GM10266 (cell line): Measurements from ENCODE around the gene ETV3L.

Experiments
- DNase-seq: peaks from one replicate; pipeline ENCODE4 v3.0.0; 2012; ENCODE audit errors: extremely low spot score
- TF ChIP-seq, protein P1 (sequence below): IDR thresholded peaks from 2 replicates; pipeline ENCODE4 v1.5.1; 2012; ENCODE audit warnings: mild to moderate bottlenecking, low read depth; ENCODE audit not compliant: control insufficient read depth, insufficient read depth; ENCODE audit errors: missing control alignments

Gene ETV3L

GRCh38 chr1:157137046-157137407 lies 37.4 kb upstream of the ETV3L start:
- TF ChIP-seq, protein P1, sequence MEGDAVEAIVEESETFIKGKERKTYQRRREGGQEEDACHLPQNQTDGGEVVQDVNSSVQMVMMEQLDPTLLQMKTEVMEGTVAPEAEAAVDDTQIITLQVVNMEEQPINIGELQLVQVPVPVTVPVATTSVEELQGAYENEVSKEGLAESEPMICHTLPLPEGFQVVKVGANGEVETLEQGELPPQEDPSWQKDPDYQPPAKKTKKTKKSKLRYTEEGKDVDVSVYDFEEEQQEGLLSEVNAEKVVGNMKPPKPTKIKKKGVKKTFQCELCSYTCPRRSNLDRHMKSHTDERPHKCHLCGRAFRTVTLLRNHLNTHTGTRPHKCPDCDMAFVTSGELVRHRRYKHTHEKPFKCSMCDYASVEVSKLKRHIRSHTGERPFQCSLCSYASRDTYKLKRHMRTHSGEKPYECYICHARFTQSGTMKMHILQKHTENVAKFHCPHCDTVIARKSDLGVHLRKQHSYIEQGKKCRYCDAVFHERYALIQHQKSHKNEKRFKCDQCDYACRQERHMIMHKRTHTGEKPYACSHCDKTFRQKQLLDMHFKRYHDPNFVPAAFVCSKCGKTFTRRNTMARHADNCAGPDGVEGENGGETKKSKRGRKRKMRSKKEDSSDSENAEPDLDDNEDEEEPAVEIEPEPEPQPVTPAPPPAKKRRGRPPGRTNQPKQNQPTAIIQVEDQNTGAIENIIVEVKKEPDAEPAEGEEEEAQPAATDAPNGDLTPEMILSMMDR = no peak
- no peak for DNase-seq

- DNase-seq = no peak
- TF ChIP-seq, protein P1 = no peak
Measured at GRCh38 chr1:157136133-157136532, 36.5 kb upstream of the ETV3L start.

DNA sequence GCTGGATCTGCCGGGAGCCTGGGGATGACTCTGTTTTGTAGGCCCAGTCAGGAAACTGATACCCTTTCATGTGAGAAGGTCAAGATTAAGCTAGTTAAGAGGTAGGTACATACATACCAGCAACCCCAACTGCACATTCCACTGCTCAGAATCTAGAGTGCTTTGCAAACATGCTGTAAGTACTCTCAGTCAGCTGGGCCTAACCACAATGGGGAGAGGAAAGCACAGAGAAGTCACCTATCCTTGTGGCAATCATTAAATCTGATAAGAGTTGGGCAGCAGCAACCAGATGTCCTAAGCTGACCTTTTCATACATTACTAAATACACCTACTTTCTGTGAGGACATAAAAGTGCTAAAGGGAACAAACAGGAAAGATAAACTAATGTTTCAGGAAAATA lies 36.0 kb upstream of the ETV3L start:
- TF ChIP-seq, protein P1 = no peak
- DNase-seq = no peak

DNA sequence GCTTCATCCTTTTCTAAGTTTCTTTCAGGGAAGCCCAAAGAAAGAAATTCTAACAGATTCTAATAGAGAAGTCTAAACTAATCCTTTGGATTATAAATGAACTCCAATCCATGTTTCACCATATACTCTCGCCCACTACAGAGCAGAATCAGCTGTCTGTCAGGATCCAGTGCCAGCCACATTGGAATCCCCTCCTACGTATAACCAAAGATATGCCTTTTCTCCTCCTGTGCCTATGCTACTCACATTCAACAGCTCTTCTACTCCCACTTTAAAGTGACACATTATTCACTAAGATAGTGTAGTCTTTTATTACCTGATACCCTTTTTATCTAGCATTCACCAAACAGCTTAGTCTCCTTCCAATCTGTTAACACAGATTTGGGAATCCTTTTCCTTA lies 35.5 kb upstream of the ETV3L start:
- TF ChIP-seq, protein P1 = no peak
- DNase-seq = no peak

DNA sequence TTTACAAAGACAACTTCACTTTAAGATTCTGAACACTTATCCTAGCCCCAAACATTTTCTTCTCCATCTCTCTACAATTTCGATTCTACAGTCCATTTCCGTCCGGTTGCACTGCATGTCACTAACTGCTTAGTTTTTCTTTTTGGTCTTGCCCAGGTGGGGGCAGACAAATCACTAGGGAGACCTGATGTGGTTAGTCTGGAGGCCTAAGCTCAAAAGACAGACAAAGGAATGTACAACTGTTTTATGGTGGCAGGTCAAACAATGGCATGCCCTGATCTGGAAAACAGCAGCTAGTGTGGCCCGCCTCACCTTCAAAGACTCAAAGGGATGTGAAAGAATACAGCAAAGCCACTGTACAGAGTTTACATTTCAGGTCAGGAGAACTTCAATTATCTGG lies 34.8 kb upstream of the ETV3L start:
- TF ChIP-seq, protein P1 = no peak
- DNase-seq = no peak

GRCh38 chr1:157133426-157133825 lies 33.8 kb upstream of the ETV3L start:
- DNase-seq = no peak
- TF ChIP-seq, protein P1 = no peak

GRCh38 chr1:157132616-157133167 lies 33.1 kb upstream of the ETV3L start:
- TF ChIP-seq, protein P1 = no peak
- no peak for DNase-seq
